Measurements from ENCODE around the gene LHX4. TPM values are rescaled to one million over a fixed set of nuclear protein-coding genes. Genes with fewer than 3 reads are reported as not detected.

Gene LHX4
- total and polyA plus RNA-seq, 2 of the 8 experiments (the other 6 are each of a cell fraction or from before 2014, with no cell fraction given), result 0.85 to 4.9 TPM

DNA sequence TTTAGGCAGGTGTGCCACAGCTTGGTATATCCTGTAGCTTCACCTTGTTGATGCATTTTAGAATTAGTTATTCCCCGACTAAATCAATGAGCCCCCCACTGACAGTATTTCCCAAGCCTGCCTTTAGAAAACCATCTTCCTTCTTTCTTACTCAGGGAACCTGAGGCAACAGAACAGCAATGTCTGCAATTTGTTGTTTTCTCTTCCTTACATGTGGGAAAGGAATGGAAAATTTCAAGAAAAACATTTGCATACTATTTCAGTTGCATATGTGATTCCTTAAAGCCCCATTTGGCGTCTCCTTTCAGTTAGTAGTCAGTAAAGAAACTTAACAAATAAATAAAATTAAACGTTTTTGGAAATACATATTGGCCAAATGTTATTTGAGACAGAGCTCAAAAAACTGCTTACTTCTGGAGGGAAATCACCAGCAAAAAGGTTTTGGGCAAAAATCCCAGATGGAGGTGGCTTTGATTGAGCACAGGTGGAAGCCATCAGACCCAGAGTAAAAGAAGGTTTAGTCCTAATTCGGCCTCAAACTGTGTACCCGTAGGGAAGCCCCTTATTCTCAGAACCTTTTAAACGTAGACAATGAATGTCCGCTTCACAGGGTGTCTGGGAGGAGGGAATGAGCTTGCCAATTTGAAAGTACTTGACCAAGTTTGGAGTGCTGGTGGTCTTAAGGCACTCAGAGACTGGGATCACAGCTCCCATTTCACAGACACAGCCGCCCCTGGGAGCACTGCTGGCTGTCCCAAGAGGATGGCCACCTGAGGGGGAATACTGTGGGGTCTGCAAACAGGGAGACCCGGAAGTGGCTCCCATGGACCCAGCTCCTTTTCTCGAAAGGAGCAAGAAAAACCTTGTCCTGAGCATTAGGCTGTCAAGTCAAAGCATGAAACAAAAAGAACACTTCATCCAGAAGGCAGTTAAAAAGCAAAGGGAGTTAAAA is 9.4 kb downstream of the LHX4 start:
- peak overlapping the region; percentile 68; the same call in 1 of the 2 replicates for H2BK5ac ChIP-seq (ENCODE audit: low read depth, low read length)
- H2BK120ac ChIP-seq (replicated peaks; ENCODE audit: low read depth, low read length), result peak overlapping the region; percentile 25
- FAIRE-seq (peak; percentile 86), DNase-seq (ENCODE audit: low read depth in 1 of 2, low spot score in 2 of 2) (no peak)
- peaks cover 23 to 46% (median 28%) of the 10 kb centered on the region in 4 experiments; a peak in 6 of 7 replicates for H3K4me1 ChIP-seq (replicated peaks in 1 of 4; ENCODE audit: control insufficient read depth in 3 of 4, insufficient read depth in 4 of 4, low read length in 3 of 4)
- peak overlapping the region in 1 of 4 experiments; percentile 66; a peak in 3 of 8 replicates for H3K4me3 ChIP-seq (ENCODE audit: extremely low read depth in 1 of 4, insufficient read depth in 2 of 4, low read depth in 3 of 4, low read length in 4 of 4)
- peaks cover 14% of the 10 kb centered on the region; the same call in 1 of the 2 replicates for H3K23me2 ChIP-seq (ENCODE audit: low read depth, low read length)
- no peak overlapping the region for H2BK15ac ChIP-seq (ENCODE audit: low read length)
- H2BK20ac ChIP-seq (ENCODE audit: low read length), result peak overlapping the region; percentile 11; the same call in 1 of the 2 replicates
- no peak overlapping the region for H3K4ac ChIP-seq (replicated peaks; ENCODE audit: insufficient read length, low read depth, low read length)
- H3K4me2 ChIP-seq (ENCODE audit: insufficient read depth in 1 of 2, low read depth in 2 of 2, low read length in 2 of 2), result peak overlapping the region; percentile 91 to 98
- H3K79me1 ChIP-seq (ENCODE audit: low read depth, low read length), result no peaks in the 10 kb centered on the region
- no peaks in the 10 kb centered on the region; a peak in 1 of 8 replicates for H3K36me3 ChIP-seq (ENCODE audit: control insufficient read depth in 2 of 4, insufficient read depth in 4 of 4, low read length in 3 of 4)
- no peak overlapping the region for H4K5ac ChIP-seq (ENCODE audit: insufficient read length, low read depth, low read length)
- H2AFZ ChIP-seq (ENCODE audit: low read length), result no peak overlapping the region
- no peak overlapping the region for H3K14ac ChIP-seq (ENCODE audit: insufficient read length)
- H2AK5ac ChIP-seq (ENCODE audit: low read depth, low read length), result no peak overlapping the region
- no peaks in the 10 kb centered on the region; a peak in 1 of 4 replicates for H3K79me2 ChIP-seq (ENCODE audit: control insufficient read depth in 1 of 2, insufficient read depth in 2 of 2, low read length in 2 of 2)
- peak overlapping the region; percentile 56 for H2BK12ac ChIP-seq (ENCODE audit: low read depth, low read length)
- peak overlapping the region; percentile 75; the same call in 1 of the 2 replicates for H4K8ac ChIP-seq (ENCODE audit: extremely low read depth, insufficient read depth, low read length)
- ChIA-PET POLR2A (ENCODE audit: partially characterized antibody) (interaction anchor here (0.7 to 3.3 kb wide), 10 partner anchors 9 to 262 kb away, joined by 3 to 26 read pairs (median 4); partner anchors contain the start of genes ACBD6 and LHX4), CTCF (ENCODE audit: partially characterized antibody) (interaction anchor here (0.7 to 4.6 kb wide), 13 partner anchors 8 to 285 kb away, joined by 3 to 20 read pairs (median 3); partner anchors contain the start of gene LHX4)
- H3K27me3 ChIP-seq (replicated peaks in 1 of 4; ENCODE audit: control insufficient read depth in 3 of 4, extremely low read depth in 1 of 4, insufficient read depth in 3 of 4, low read length in 3 of 4), result peaks cover 14 to 36% (median 32%) of the 10 kb centered on the region in 4 experiments
- H3K9me3 ChIP-seq (ENCODE audit: insufficient read depth in 2 of 2, low read depth in 1 of 2, low read length in 1 of 2), result no peaks in the 10 kb centered on the region
- H4K91ac ChIP-seq (replicated peaks; ENCODE audit: insufficient read length, low read length), result no peak overlapping the region
- H3K56ac ChIP-seq (replicated peaks; ENCODE audit: insufficient read length, low read depth, low read length), result no peak overlapping the region
- H3K9ac ChIP-seq (replicated peaks in 1 of 4; ENCODE audit: extremely low read depth in 1 of 4, low read depth in 3 of 4, low read length in 3 of 4), result no peak overlapping the region
- H3K23ac ChIP-seq (ENCODE audit: insufficient read length), result no peak overlapping the region
- WGBS, 2 experiments (ENCODE audit: extremely low coverage in 1 of 2, insufficient coverage in 1 of 2, insufficient read length in 1 of 2, insufficient replicate concordance in 2 of 2, low coverage in 1 of 2, low lambda C conversion rate in 2 of 2, missing lambda C conversion rate in 1 of 2), result 3% methylated on average over 10 of the region's 10 CpGs; no CpG with 5 or more reads in 1 of the 2 experiments
- H3K18ac ChIP-seq (ENCODE audit: extremely low read depth, low read length), result 0 out of 2 replicates have a peak overlapping the region, but pooled peaks have one; percentile 64
- no peaks in the 10 kb centered on the region for H4K20me1 ChIP-seq (replicated peaks in 1 of 2; ENCODE audit: control insufficient read depth in 1 of 2, insufficient read depth in 2 of 2, low read length in 2 of 2)
- H3K27ac ChIP-seq (ENCODE audit: low read depth, low read length), result peak overlapping the region; percentile 65; the same call in 1 of the 2 replicates
- TF ChIP-seq TAF7 (optimal IDR thresholded peaks at IDR 0.05; ENCODE audit: borderline replicate concordance, low read depth, low read length) (peak; percentile 36), KDM1A (IDR thresholded peaks at IDR 0.05; ENCODE audit: borderline replicate concordance, low read length) (peak; percentile 33; the same call in 1 of the 2 replicates), SIN3A (conservative IDR thresholded peaks at IDR 0.05 in 1 of 2, IDR thresholded peaks at IDR 0.05 in 1 of 2; ENCODE audit: low read depth in 1 of 2, low read length in 2 of 2) (no peak), CEBPB (IDR thresholded peaks at IDR 0.05; ENCODE audit: low read depth, low read length) (peak; percentile 79; the same call in 1 of the 2 replicates), TCF12 (IDR thresholded peaks at IDR 0.05; ENCODE audit: low read depth, low read length) (peak; percentile 51; the same call in 1 of the 2 replicates), CHD1 (IDR thresholded peaks at IDR 0.05; ENCODE audit: low read depth, low read length) (no peak), NANOG (IDR thresholded peaks at IDR 0.05; ENCODE audit: insufficient read depth, low read depth, low read length, poor library complexity, severe bottlenecking) (peak; percentile 69), YY1 (IDR thresholded peaks at IDR 0.05; ENCODE audit: low read depth, low read length) (no peak), BACH1 (IDR thresholded peaks at IDR 0.05; ENCODE audit: low read length) (no peak)

Measured in H1 (cell line).